Neural cell (in vitro differentiated cells): ENCODE measurements around the gene LYPLA2.

Experiments
- EP300 ChIP-seq: fragments of 450-650 bp; conservative IDR thresholded peaks from 2 replicates; pipeline ENCODE4 v1.6.1; 2014; ENCODE audit warnings: antibody characterized with exemption, mild to moderate bottlenecking, moderate library complexity; ENCODE audit not compliant: poor library complexity, severe bottlenecking
- EZH2 ChIP-seq: fragments of 200-600, 300-800 bp; shearing (Covaris generic), sonication (generic); IDR thresholded peaks from 2 replicates; pipeline ENCODE4 v1.6.1; 2014; ENCODE audit warnings: antibody characterized with exemption, low read length, borderline replicate concordance, mild to moderate bottlenecking; ENCODE audit not compliant: insufficient read depth, poor library complexity, severe bottlenecking
- MXI1 ChIP-seq: fragments of 450-650 bp; conservative IDR thresholded peaks from 2 replicates; pipeline ENCODE4 v1.6.1; 2014; ENCODE audit warnings: antibody characterized with exemption, mild to moderate bottlenecking; ENCODE audit not compliant: poor library complexity, severe bottlenecking
- POLR2AphosphoS5 ChIP-seq: IDR thresholded peaks from 2 replicates; pipeline ENCODE4 v1.6.1; 2012
- RAD21 ChIP-seq: fragments of 450-650 bp; conservative IDR thresholded peaks from 2 replicates; pipeline ENCODE4 v1.6.1; 2014; ENCODE audit warnings: antibody characterized with exemption, mild to moderate bottlenecking, moderate library complexity
- SMC3 ChIP-seq: fragments of 450-650 bp; conservative IDR thresholded peaks from 2 replicates; pipeline ENCODE4 v1.6.1; 2014; ENCODE audit warnings: antibody characterized with exemption, mild to moderate bottlenecking, moderate library complexity; ENCODE audit not compliant: poor library complexity
- TAF1 ChIP-seq: IDR thresholded peaks from 2 replicates; pipeline ENCODE4 v1.6.1; 2012; ENCODE audit warnings: low read depth
- TF ChIP-seq, protein P1 (sequence below): fragments of 450-650 bp; IDR thresholded peaks from 2 replicates; pipeline ENCODE4 v1.5.1; 2014; ENCODE audit warnings: antibody characterized with exemption, mild to moderate bottlenecking, moderate library complexity; ENCODE audit not compliant: poor library complexity, severe bottlenecking
- TF ChIP-seq, protein P2 (sequence below): IDR thresholded peaks from 2 replicates; pipeline ENCODE4 v1.6.1; 2012; ENCODE audit warnings: borderline replicate concordance

DNA sequence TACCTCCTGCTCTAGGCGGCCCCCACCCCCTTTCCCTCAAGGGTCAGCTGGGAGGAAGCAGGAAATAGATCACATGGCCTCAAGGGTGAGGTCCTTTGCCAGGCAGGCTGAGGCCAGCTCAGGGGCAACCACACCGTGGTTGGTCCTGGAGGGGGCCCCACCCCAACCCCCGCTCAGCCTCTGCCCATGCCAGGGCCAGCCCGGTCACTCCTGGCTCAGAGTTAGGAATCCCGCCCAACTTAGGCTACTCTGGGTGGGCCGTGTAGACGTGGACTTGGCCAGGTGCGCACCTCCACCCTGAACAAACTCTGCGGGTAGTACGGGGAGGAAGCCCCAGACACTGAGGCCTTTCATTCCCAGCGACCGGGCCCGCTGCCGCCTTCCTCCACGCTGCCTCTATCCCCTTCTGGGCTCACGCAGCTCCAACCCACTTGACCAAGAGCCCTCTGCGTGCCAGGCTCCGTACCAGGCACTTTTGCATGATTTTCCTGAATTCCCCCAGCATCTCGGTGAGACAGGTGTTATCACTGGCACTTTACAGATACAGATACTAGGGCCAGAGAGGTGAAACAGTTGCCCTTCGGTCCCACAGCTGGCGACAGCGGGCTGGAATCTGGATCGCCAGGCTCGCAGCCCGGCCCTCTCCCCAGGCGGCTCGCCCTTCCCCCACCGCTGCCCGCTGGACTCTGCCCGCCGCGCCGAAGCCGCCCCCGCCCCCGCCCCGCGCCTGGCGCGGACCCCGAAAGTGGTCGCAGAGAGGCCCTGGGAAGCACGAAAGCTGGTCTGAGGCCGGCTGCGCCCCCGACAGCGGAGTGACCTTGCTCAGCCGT lies 8.8 kb downstream of the LYPLA2 start:
- TF ChIP-seq, protein P1, sequence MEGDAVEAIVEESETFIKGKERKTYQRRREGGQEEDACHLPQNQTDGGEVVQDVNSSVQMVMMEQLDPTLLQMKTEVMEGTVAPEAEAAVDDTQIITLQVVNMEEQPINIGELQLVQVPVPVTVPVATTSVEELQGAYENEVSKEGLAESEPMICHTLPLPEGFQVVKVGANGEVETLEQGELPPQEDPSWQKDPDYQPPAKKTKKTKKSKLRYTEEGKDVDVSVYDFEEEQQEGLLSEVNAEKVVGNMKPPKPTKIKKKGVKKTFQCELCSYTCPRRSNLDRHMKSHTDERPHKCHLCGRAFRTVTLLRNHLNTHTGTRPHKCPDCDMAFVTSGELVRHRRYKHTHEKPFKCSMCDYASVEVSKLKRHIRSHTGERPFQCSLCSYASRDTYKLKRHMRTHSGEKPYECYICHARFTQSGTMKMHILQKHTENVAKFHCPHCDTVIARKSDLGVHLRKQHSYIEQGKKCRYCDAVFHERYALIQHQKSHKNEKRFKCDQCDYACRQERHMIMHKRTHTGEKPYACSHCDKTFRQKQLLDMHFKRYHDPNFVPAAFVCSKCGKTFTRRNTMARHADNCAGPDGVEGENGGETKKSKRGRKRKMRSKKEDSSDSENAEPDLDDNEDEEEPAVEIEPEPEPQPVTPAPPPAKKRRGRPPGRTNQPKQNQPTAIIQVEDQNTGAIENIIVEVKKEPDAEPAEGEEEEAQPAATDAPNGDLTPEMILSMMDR: no peak
- TF ChIP-seq, protein P2, sequence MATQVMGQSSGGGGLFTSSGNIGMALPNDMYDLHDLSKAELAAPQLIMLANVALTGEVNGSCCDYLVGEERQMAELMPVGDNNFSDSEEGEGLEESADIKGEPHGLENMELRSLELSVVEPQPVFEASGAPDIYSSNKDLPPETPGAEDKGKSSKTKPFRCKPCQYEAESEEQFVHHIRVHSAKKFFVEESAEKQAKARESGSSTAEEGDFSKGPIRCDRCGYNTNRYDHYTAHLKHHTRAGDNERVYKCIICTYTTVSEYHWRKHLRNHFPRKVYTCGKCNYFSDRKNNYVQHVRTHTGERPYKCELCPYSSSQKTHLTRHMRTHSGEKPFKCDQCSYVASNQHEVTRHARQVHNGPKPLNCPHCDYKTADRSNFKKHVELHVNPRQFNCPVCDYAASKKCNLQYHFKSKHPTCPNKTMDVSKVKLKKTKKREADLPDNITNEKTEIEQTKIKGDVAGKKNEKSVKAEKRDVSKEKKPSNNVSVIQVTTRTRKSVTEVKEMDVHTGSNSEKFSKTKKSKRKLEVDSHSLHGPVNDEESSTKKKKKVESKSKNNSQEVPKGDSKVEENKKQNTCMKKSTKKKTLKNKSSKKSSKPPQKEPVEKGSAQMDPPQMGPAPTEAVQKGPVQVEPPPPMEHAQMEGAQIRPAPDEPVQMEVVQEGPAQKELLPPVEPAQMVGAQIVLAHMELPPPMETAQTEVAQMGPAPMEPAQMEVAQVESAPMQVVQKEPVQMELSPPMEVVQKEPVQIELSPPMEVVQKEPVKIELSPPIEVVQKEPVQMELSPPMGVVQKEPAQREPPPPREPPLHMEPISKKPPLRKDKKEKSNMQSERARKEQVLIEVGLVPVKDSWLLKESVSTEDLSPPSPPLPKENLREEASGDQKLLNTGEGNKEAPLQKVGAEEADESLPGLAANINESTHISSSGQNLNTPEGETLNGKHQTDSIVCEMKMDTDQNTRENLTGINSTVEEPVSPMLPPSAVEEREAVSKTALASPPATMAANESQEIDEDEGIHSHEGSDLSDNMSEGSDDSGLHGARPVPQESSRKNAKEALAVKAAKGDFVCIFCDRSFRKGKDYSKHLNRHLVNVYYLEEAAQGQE: no peak
- no peak for TF ChIP-seq EP300
- no peak for TF ChIP-seq POLR2AphosphoS5
- no peak for TF ChIP-seq TAF1
- TF ChIP-seq EZH2: no peak
- TF ChIP-seq MXI1: no peak
- no peak for TF ChIP-seq SMC3
- no peak for TF ChIP-seq RAD21
